Testis (tissue), 2 donors: ENCODE measurements around the gene DAND5.

Experiments used
- CTCF ChIP-seq, 3 experiments: fragments of 450-650 bp in 2 of 3; fragments of 200-600 bp in 1 of 3; sonication (generic) in 1 of 3; IDR thresholded peaks; one replicate each; pipeline ENCODE4 v1.5.1; 2016 to 2019; ENCODE audit warnings: antibody characterized with exemption in 3 of 3, mild to moderate bottlenecking in 2 of 3, moderate library complexity in 1 of 3
- POLR2A ChIP-seq: fragments of 450-650 bp; IDR thresholded peaks from one replicate; pipeline ENCODE4 v1.6.1; 2017; ENCODE audit warnings: antibody characterized with exemption, mild to moderate bottlenecking, moderate library complexity

- TF ChIP-seq CTCF (IDR thresholded peaks at IDR 0.05) (no peak), POLR2A (no peak)
These were observed 869 bp downstream of the DAND5 start for GRCh38 chr19:12970070-12970820.
